ENCODE results near the gene SIK1. TPM values are rescaled to one million over a fixed set of nuclear protein-coding genes. Genes with fewer than 3 reads are reported as not detected.

The SIK1 gene
- polyA plus RNA-seq, 3 donors, result 0.64 to 66.4 (median 1.8) TPM

DNA sequence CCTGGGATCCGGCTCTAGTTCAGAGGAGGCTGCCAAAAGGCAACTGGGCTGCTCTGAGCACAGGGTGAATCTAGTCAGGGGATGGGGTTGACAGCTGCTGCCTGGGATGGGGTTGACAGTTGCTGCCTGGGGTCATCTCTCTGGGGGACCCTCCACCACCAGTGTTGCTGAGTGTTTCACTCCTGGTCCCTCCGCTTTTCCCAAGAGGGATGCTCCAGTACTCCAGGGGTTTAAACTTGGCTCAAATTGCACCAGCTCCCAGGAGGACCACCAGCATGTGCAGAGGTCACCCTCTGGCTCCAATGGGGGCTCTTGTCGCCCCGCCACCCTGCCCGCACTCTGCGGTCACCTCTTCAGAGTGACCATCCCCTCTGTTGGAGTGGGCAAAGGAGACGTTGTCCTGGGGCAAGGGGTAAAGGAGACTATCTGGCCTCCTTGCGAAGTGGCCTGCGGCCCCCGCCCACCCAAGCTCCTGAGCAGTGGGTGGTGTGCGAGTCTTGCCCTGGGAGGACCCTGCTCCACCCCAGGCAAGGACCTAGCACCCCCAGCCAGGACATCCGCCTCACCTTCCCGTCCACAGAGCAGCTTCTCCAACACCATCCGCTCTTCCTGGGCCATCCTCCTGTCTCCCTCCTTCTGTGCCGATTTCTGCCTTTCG is 52.6 kb downstream of the SIK1 start:
- Mint-ChIP-seq H3K9me3 (no peaks in the 10 kb centered on the region), H3K36me3 (no peaks in the 10 kb centered on the region), H3K4me1 (no peaks in the 10 kb centered on the region), H3K27me3 (ENCODE audit: low read depth in 3 of 3) (peaks cover 1 to 3% (median 3%) of the 10 kb centered on the region in 3 donors), H3K4me3 (no peak overlapping the region), H3K27ac (peak overlapping the region in 2 of 7 donors; percentile 7 to 37)
- no peak for DNase-seq
- 94% methylated on average over 5 of the region's 16 CpGs for WGBS (ENCODE audit: insufficient coverage)
- H3K4me1 ChIP-seq (ENCODE audit: control insufficient read depth in 1 of 2, insufficient read depth in 2 of 2, low read length in 2 of 2), result no peaks in the 10 kb centered on the region
- intact Hi-C loops (cut with micrococcal nuclease), result no loop called here
- TF ChIP-seq, protein P1, sequence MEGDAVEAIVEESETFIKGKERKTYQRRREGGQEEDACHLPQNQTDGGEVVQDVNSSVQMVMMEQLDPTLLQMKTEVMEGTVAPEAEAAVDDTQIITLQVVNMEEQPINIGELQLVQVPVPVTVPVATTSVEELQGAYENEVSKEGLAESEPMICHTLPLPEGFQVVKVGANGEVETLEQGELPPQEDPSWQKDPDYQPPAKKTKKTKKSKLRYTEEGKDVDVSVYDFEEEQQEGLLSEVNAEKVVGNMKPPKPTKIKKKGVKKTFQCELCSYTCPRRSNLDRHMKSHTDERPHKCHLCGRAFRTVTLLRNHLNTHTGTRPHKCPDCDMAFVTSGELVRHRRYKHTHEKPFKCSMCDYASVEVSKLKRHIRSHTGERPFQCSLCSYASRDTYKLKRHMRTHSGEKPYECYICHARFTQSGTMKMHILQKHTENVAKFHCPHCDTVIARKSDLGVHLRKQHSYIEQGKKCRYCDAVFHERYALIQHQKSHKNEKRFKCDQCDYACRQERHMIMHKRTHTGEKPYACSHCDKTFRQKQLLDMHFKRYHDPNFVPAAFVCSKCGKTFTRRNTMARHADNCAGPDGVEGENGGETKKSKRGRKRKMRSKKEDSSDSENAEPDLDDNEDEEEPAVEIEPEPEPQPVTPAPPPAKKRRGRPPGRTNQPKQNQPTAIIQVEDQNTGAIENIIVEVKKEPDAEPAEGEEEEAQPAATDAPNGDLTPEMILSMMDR (IDR thresholded peaks at IDR 0.05), result no peak
- no peak overlapping the region for H3K4me2 ChIP-seq (replicated peaks; ENCODE audit: extremely low read depth, low read length, poor library complexity, severe bottlenecking)
- H3K36me3 ChIP-seq (replicated peaks in 1 of 2; ENCODE audit: control insufficient read depth in 1 of 2, insufficient read depth in 2 of 2, low read length in 2 of 2), result no peaks in the 10 kb centered on the region
- H3K27ac ChIP-seq (ENCODE audit: low read depth in 1 of 2, low read length in 2 of 2), result no peak overlapping the region
- no peaks in the 10 kb centered on the region for H3K79me2 ChIP-seq (ENCODE audit: insufficient read depth, low read length)
- H3K27me3 ChIP-seq (ENCODE audit: control insufficient read depth in 2 of 2, insufficient read depth in 2 of 2, low read length in 2 of 2), result no peaks in the 10 kb centered on the region
- no peak overlapping the region for H2AFZ ChIP-seq (ENCODE audit: insufficient read depth, low read depth, low read length, poor library complexity, severe bottlenecking)
- H3K4me3 ChIP-seq (replicated peaks in 1 of 3; ENCODE audit: low read depth in 2 of 3, low read length in 3 of 3), result no peak overlapping the region
- no peak overlapping the region for H3K9ac ChIP-seq (ENCODE audit: insufficient read depth, low read length, poor library complexity, severe bottlenecking)
- no peaks in the 10 kb centered on the region for H4K20me1 ChIP-seq (ENCODE audit: insufficient read depth, low read length)
- no peaks in the 10 kb centered on the region for H3K9me3 ChIP-seq (replicated peaks in 1 of 2; ENCODE audit: control insufficient read depth in 1 of 2, insufficient read depth in 1 of 2, low read length in 2 of 2)

DNA sequence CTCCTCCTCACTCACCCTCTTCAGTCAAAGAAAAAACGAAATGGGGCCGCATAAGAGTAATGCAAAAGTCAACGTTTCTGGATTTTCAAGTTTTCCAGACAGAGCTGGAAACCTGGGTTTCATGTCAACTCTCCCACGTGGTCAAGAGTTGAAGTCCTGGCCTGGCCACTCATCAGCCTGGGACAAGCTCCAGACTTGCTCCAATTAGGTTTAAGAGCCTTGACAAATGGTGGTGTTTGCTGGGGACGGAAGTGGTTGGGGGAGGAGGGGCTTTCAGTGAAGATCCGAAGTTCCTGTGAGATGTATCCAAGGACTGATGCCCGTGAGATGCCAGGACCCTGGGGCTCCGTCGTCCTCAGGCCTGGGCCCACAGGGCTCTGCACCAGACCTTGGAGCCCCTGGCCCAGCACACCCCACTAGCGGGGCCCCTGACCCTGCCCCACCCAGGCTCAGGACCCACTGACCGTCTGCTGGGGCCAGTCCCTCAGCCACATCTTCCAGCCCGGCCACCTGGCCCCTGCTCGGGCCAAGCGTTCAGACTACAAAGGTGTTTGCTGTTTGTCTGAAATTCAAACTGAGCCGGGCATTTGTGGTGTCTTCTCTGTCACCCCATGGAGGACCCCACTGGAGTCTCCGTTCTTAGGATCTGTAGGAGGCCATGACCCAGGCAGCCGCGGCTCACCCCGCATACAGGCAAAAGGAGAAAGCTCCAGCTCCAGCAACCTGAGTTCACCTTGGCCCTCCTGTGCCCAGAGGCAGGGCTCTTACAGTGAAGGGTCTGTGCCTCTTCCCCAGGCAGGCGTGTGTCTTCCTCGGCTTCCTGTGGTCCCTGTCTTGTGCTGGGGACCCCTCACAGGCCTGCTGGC is 53.3 kb downstream of the SIK1 start:
- 91% methylated on average over 21 of the region's 21 CpGs for WGBS (ENCODE audit: insufficient coverage)
- Mint-ChIP-seq H3K36me3 (no peaks in the 10 kb centered on the region), H3K27ac (peak overlapping the region in 1 of 7 donors; percentile 38), H3K9me3 (no peaks in the 10 kb centered on the region), H3K4me1 (peaks cover 5% of the 10 kb centered on the region), H3K27me3 (ENCODE audit: low read depth in 3 of 3) (peaks cover 1 to 5% (median 3%) of the 10 kb centered on the region in 3 donors), H3K4me3 (no peak overlapping the region)
- no peaks in the 10 kb centered on the region for H4K20me1 ChIP-seq (ENCODE audit: insufficient read depth, low read length)
- intact Hi-C loops (cut with micrococcal nuclease), result no loop called here
- no peaks in the 10 kb centered on the region for H3K36me3 ChIP-seq (replicated peaks in 1 of 2; ENCODE audit: control insufficient read depth in 1 of 2, insufficient read depth in 2 of 2, low read length in 2 of 2)
- TF ChIP-seq, protein P1 (IDR thresholded peaks at IDR 0.05), result no peak
- H3K79me2 ChIP-seq (ENCODE audit: insufficient read depth, low read length), result no peaks in the 10 kb centered on the region
- no peak overlapping the region for H3K4me2 ChIP-seq (replicated peaks; ENCODE audit: extremely low read depth, low read length, poor library complexity, severe bottlenecking)
- no peak overlapping the region for H2AFZ ChIP-seq (ENCODE audit: insufficient read depth, low read depth, low read length, poor library complexity, severe bottlenecking)
- H3K4me1 ChIP-seq (ENCODE audit: control insufficient read depth in 1 of 2, insufficient read depth in 2 of 2, low read length in 2 of 2), result no peaks in the 10 kb centered on the region
- no peak for DNase-seq
- no peaks in the 10 kb centered on the region for H3K27me3 ChIP-seq (ENCODE audit: control insufficient read depth in 2 of 2, insufficient read depth in 2 of 2, low read length in 2 of 2)
- H3K9ac ChIP-seq (ENCODE audit: insufficient read depth, low read length, poor library complexity, severe bottlenecking), result no peak overlapping the region
- H3K27ac ChIP-seq (ENCODE audit: low read depth in 1 of 2, low read length in 2 of 2), result no peak overlapping the region
- no peaks in the 10 kb centered on the region for H3K9me3 ChIP-seq (replicated peaks in 1 of 2; ENCODE audit: control insufficient read depth in 1 of 2, insufficient read depth in 1 of 2, low read length in 2 of 2)
- no peak overlapping the region for H3K4me3 ChIP-seq (replicated peaks in 1 of 3; ENCODE audit: low read depth in 2 of 3, low read length in 3 of 3)
